ENCODE measurements around the gene DPH1. TPM values are rescaled to one million over a fixed set of nuclear protein-coding genes. Genes with fewer than 3 reads are reported as not detected.
A peak's percentile ranks its signal among the peaks of the same experiment; 100 is the strongest.

Gene DPH1
- total RNA-seq, 1 donor from 2014 or later, result 38.0 TPM

DNA sequence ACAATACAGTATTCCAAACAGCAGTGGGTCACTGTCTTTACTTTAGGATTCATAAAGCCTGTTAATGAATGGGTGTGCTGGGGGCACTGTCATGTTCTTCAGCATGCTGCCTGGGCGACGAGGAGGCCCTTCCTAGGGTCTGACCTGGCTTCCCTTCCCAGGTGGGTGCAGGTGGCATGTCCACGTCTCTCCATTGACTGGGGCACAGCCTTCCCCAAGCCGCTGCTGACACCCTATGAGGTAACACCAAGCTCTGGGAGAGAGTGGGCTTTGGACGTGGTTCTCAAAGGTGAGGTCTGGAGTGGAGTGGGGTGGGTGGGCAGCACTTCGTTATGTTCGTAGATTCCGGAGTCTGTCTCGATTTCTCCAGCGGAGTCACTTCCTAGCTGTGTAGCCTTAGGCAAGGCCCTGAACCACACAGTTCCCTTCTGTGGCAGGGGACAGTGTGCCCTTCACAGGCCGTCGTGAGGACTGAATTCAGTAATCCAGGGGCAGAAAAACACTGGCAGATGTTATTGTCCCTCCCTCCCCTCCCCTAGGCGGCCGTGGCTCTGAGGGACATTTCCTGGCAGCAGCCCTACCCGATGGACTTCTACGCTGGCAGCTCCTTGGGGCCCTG, 11.1 kb downstream of the DPH1 start:
- TF ChIP-seq, protein P1, sequence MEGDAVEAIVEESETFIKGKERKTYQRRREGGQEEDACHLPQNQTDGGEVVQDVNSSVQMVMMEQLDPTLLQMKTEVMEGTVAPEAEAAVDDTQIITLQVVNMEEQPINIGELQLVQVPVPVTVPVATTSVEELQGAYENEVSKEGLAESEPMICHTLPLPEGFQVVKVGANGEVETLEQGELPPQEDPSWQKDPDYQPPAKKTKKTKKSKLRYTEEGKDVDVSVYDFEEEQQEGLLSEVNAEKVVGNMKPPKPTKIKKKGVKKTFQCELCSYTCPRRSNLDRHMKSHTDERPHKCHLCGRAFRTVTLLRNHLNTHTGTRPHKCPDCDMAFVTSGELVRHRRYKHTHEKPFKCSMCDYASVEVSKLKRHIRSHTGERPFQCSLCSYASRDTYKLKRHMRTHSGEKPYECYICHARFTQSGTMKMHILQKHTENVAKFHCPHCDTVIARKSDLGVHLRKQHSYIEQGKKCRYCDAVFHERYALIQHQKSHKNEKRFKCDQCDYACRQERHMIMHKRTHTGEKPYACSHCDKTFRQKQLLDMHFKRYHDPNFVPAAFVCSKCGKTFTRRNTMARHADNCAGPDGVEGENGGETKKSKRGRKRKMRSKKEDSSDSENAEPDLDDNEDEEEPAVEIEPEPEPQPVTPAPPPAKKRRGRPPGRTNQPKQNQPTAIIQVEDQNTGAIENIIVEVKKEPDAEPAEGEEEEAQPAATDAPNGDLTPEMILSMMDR (IDR thresholded peaks at IDR 0.05), result no peak
- Histone ChIP-seq H3K36me3 (peaks cover 59% of the 10 kb centered on the region), H3K9me3 (no peaks in the 10 kb centered on the region), H3K4me3 (peak overlapping the region; percentile 68), H3K27me3 (ENCODE audit: low read depth) (no peaks in the 10 kb centered on the region), H3K27ac (peak overlapping the region; percentile 90), H3K4me1 (peaks cover 26% of the 10 kb centered on the region)
- intact Hi-C loops (cut with DNase I), result no loop called here
- DNase-seq (no peak), ATAC-seq (no peak)

DNA sequence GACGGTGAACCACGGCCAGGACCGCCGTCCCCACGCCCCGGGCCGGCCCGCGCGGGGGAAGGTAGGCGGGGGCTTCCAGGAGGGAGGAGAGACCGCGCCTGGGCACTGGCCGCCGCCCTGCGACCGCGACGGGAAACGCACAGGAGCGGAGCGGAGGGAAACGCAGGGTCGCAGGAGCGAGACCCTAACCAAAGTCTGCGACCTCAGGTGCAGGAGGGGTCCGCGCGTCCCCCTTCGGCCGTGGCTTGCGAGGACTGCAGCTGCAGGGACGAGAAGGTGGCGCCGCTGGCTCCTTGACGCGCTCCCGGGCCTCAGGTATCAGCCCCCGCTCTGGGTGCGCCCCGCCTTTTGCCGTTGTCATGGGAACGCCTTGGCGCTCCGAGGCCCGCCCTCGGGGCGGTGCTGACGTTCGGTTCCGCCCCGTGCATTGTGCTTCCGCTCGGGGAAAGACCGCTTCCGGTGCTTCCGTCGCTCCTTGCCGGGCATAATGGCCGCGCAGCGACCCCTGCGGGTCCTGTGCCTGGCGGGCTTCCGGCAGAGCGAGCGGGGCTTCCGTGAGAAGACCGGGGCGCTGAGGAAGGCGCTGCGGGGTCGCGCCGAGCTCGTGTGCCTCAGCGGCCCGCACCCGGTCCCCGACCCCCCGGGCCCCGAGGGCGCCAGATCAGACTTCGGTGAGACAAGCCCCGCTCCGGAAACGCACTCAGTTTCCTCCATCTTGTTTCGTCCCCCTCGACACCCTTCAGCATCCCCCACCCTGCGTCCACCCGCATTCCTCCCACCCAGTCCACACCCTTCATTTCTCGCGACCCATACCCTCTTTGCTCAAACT, 11.8 kb downstream of the DPH1 start, which contains the start of gene OVCA2:
OVCA2 (plus strand) TSS at position 462 of the 829 bp plus-strand sequence; CDS start at position 488, 26 bp downstream.
- DNase-seq (peak; percentile 96), ATAC-seq (peak; percentile 97)
- Histone ChIP-seq H3K27me3 (ENCODE audit: low read depth) (no peaks in the 10 kb centered on the region), H3K4me3 (peak within 1 kb of the TSS; percentile 68), H3K4me1 (peaks cover 26% of the 10 kb centered on the region), H3K9me3 (no peaks in the 10 kb centered on the region), H3K36me3 (peaks cover 51% of the 10 kb centered on the region), H3K27ac (peak within 1 kb of the TSS; percentile 90)
- TF ChIP-seq, protein P1 (IDR thresholded peaks at IDR 0.05), result peak; percentile 56
- intact Hi-C loops (cut with DNase I), result no loop called here

DNA sequence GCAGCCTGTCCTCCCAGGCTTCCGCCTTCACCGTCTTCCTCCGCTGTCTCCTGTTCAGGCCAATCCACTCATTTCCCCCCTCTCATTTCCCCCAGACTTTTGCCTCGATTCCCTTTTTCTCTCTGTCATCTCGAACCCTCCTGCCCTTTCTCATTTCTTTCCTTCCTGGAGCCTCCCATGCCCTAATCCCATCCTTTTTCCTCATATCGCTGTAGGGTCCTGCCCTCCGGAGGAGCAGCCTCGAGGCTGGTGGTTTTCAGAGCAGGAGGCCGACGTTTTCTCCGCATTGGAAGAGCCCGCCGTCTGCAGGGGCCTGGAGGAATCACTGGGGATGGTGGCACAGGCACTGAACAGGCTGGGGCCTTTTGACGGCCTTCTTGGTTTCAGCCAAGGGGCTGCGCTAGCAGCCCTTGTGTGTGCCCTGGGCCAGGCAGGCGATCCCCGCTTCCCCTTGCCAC, 12.5 kb downstream of the DPH1 start:
- Histone ChIP-seq H3K4me1 (peaks cover 26% of the 10 kb centered on the region), H3K4me3 (peak overlapping the region; percentile 68), H3K27ac (peak overlapping the region; percentile 90), H3K36me3 (peaks cover 45% of the 10 kb centered on the region), H3K27me3 (ENCODE audit: low read depth) (no peaks in the 10 kb centered on the region), H3K9me3 (no peaks in the 10 kb centered on the region)
- ATAC-seq (peak; percentile 0), DNase-seq (no peak)
- intact Hi-C loops (cut with DNase I), result no loop called here
- TF ChIP-seq, protein P1 (IDR thresholded peaks at IDR 0.05), result no peak

DNA sequence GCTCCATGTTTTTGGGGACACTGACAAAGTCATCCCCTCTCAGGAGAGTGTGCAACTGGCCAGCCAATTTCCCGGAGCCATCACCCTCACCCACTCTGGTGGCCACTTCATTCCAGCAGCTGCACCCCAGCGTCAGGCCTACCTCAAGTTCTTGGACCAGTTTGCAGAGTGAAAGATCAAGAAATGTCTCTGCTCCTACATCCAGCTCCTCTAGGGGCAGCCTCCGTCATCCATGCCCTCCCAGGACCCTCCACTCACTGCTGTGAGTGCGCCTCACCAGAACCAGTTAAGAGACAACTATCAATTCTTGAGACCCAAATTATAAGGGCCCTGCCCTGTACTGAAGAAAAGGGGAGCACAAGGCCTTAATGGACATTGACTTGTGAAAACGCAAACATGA, 13.0 kb downstream of the DPH1 start:
- Histone ChIP-seq H3K36me3 (peaks cover 40% of the 10 kb centered on the region), H3K4me3 (peak overlapping the region; percentile 68), H3K9me3 (no peaks in the 10 kb centered on the region), H3K4me1 (peaks cover 26% of the 10 kb centered on the region), H3K27ac (peak overlapping the region; percentile 90), H3K27me3 (ENCODE audit: low read depth) (no peaks in the 10 kb centered on the region)
- TF ChIP-seq, protein P1 (IDR thresholded peaks at IDR 0.05), result no peak
- DNase-seq (no peak), ATAC-seq (no peak)
- intact Hi-C loops (cut with DNase I), result no loop called here

DNA sequence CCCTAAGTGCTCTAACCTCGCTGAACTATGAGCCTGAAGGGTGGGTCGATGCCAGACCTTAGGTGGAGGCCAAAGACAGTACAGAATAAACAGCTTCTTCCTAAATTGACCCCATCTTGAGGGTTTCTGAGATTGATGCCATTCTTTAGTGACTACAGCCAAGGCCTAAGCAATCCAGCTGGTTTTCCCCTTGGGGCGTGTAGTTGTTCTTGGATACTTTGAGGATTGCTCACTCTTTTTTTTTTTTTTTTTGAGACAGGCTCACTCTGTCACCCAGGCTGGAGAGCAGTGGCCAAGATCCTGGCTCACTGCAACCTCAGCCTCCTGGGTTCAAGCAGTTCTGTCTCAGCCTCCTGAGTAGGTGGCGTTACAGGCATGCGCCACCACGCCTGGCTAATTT, 13.8 kb downstream of the DPH1 start:
- Histone ChIP-seq H3K4me1 (peaks cover 29% of the 10 kb centered on the region), H3K36me3 (peaks cover 32% of the 10 kb centered on the region), H3K9me3 (no peaks in the 10 kb centered on the region), H3K4me3 (no peak overlapping the region), H3K27ac (no peak overlapping the region), H3K27me3 (ENCODE audit: low read depth) (no peaks in the 10 kb centered on the region)
- intact Hi-C loops (cut with DNase I), result no loop called here
- TF ChIP-seq, protein P1 (IDR thresholded peaks at IDR 0.05), result no peak
- ATAC-seq (no peak), DNase-seq (no peak)
